Measurements from ENCODE around the gene MMP13.
"Not testable (repeated sequence)": the region's sequence is repeated elsewhere in the genome, so short reads cannot be mapped to it uniquely, and the experiment has no call there.

The MMP13 gene

DNA sequence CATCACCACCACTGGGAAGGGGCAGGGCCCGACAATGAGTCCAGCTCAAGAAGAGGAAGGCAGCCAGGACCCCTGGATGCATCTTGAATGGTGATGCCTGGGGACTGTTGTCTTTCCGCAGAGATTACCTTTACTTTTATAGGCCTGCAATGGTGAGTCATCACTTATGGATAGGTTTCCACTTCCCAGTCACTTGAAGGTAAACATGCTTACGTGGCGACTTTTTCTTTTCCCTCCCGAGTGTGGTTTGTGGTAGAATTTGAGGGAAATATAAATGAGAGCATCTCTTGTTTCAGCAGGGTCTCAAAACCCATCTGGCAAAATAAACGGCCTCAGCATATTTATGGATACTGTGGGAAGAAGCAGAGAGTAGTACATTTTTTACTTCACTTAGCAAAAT lies at the start of gene MMP13:
MMP13 (minus strand) TSS at position 109 of the 400 bp plus-strand sequence; CDS start at position 82, 27 bp downstream.
- ChIA-PET POLR2A (no interaction called here), CTCF (interaction anchor here (1.5 to 1.9 kb wide), 3 partner anchors 9 to 223 kb away, joined by 4 to 10 read pairs (median 5); no protein-coding TSS in a partner anchor)
- no peak for DNase-seq (ENCODE audit: low read depth, low spot score)
- no peak for TF ChIP-seq CTCF (IDR thresholded peaks at IDR 0.05; ENCODE audit: insufficient read depth, low read length, missing control alignments)
- H3K4me3 ChIP-seq (ENCODE audit: low read depth, low read length): no peak within 1 kb of the TSS

- POLR2A ChIA-PET; DNase-seq (ENCODE audit: low read depth, low spot score); H3K4me3 ChIP-seq (ENCODE audit: low read depth, low read length): not testable (repeated sequence)
- CTCF ChIA-PET: interaction anchor here (0.7 kb wide), 1 partner anchor 25 kb away, joined by 3 read pairs; no protein-coding TSS in a partner anchor
These were observed 48.7 kb upstream of the MMP13 start for GRCh38 chr11:103004234-103004633.

- TF ChIP-seq CTCF (IDR thresholded peaks at IDR 0.05; ENCODE audit: insufficient read depth, low read length, missing control alignments): no peak
- DNase-seq (ENCODE audit: low read depth, low spot score): no peak
These were observed 38.6 kb upstream of the MMP13 start for GRCh38 chr11:102994105-102994504.

GRCh38 chr11:102991776-102992175 lies 36.2 kb upstream of the MMP13 start:
- DNase-seq (ENCODE audit: low read depth, low spot score): no peak
- ChIA-PET POLR2A (no interaction called here), CTCF (interaction anchor here (2.7 kb wide), 1 partner anchor 51 kb away, joined by 10 read pairs; no protein-coding TSS in a partner anchor)
- H3K4me3 ChIP-seq (ENCODE audit: low read depth, low read length): no peak overlapping the region
- no peak for TF ChIP-seq CTCF (IDR thresholded peaks at IDR 0.05; ENCODE audit: insufficient read depth, low read length, missing control alignments)

More at GRCh38 chr11:102994105-102994504, 38.6 kb upstream of the MMP13 start:
- no peak overlapping the region for H3K4me3 ChIP-seq (ENCODE audit: low read depth, low read length)
- ChIA-PET CTCF (interaction anchor here (0.8 kb wide), 1 partner anchor 60 kb away, joined by 3 read pairs; no protein-coding TSS in a partner anchor), POLR2A (no interaction called here)

GRCh38 chr11:102990145-102990544 lies 34.6 kb upstream of the MMP13 start:
- ChIA-PET POLR2A (no interaction called here), CTCF (interaction anchor here (1.2 to 2.7 kb wide), 2 partner anchors 18 to 49 kb away, joined by 3 to 10 read pairs; no protein-coding TSS in a partner anchor)
- DNase-seq (ENCODE audit: low read depth, low spot score): no peak
- H3K4me3 ChIP-seq (ENCODE audit: low read depth, low read length): no peak overlapping the region
- no peak for TF ChIP-seq CTCF (IDR thresholded peaks at IDR 0.05; ENCODE audit: insufficient read depth, low read length, missing control alignments)

DNA sequence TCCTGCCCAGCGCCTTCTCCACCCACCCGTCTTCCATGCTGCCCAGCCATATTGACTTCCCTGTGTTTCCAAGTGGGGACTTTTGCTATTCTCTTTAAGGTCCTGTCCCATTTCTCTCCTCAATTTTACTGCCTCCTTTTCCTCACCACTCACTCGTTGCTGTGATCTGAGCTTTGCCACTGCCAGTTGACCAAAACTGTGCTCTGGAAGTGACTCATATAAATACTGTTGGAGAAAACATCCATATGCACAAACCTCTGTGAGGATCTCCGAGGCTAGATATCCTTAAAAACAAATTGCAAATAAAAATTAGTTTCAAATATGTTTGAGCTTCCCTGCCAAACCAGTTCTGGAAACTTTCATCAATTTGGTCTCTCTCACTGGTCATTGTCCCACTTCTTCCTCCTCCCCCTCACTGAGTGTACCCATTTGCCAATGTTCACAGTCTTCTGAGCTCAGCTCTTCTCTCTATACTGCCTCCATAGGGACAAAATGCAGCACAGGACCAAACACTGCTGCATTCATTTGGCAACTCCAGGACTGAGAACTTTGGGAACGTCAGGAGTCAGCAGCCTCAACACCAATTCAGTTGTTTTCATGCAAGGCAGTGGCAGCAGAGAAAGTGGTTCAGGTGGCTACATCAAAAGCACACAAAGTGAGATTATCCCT lies 34.0 kb upstream of the MMP13 start:
- no peak for TF ChIP-seq CTCF (IDR thresholded peaks at IDR 0.05; ENCODE audit: insufficient read depth, low read length, missing control alignments)
- no peak for DNase-seq (ENCODE audit: low read depth, low spot score)
- CTCF ChIA-PET: interaction anchor here (0.9 to 2.7 kb wide), 3 partner anchors 18 to 49 kb away, joined by 3 to 10 read pairs (median 3); no protein-coding TSS in a partner anchor
- no peak overlapping the region for H3K4me3 ChIP-seq (ENCODE audit: low read depth, low read length)
- POLR2A ChIA-PET: no interaction called here

Measured in AG04449 (cell line).